Vagina (tissue), 2 donors: ENCODE measurements around the gene MCF2L. TPM values are rescaled to one million over a fixed set of nuclear protein-coding genes. Genes with fewer than 3 reads are reported as not detected.
A peak's percentile ranks its signal among the peaks of the same experiment; 100 is the strongest.

Source experiments
- DNase-seq, 2 donors: peaks; one replicate each; pipeline ENCODE4 v3.0.0-alpha.2; 2017; ENCODE audit errors: extremely low spot score in 2 of 2
- H3K27ac ChIP-seq: fragments of 200-600 bp; sonication (generic); one replicate; pipeline ENCODE4 v1.5.1; 2019
- H3K27me3 ChIP-seq: fragments of 200-600 bp; sonication (generic); one replicate; pipeline ENCODE4 v1.5.1; 2019
- H3K36me3 ChIP-seq, 2 donors: fragments of 200-600 bp; sonication (generic); one replicate each; pipeline ENCODE4 v1.5.1; 2017 to 2019
- H3K4me1 ChIP-seq: fragments of 200-600 bp; sonication (generic); one replicate; pipeline ENCODE4 v1.5.1; 2019
- H3K4me3 ChIP-seq, 2 donors: fragments of 200-600 bp; sonication (generic); 1 replicate in 1 of 2; 2 replicates in 1 of 2; pipeline ENCODE4 v1.5.1; 2016 to 2019
- H3K9me3 ChIP-seq: fragments of 200-600 bp; sonication (generic); one replicate; pipeline ENCODE4 v1.5.1; 2019
- POLR2A ChIP-seq, 2 donors: fragments of 450-650 bp; IDR thresholded peaks; one replicate each; pipeline ENCODE4 v1.6.1; 2017; ENCODE audit warnings: antibody characterized with exemption in 2 of 2, mild to moderate bottlenecking in 2 of 2, moderate library complexity in 2 of 2
- POLR2AphosphoS5 ChIP-seq, 2 donors: sonication (generic); formaldehyde crosslinking; IDR thresholded peaks; one replicate each; pipeline ENCODE4 v1.9.0; 2017; ENCODE audit warnings: antibody characterized with exemption in 2 of 2, mild to moderate bottlenecking in 2 of 2, low read depth in 1 of 2; ENCODE audit not compliant: insufficient read depth in 1 of 2
- intact Hi-C: fragments of 100-400 bp; cut with DNase I; formaldehyde crosslinking; loops from one replicate; pipeline ENCODE4 v1.15.1; 2023
- total RNA-seq: library from RNA; depleted of rRNA; stranded (reverse); fragments of >200 nt; gene quantifications from one replicate; pipeline ENCODE4 v1.2.3, GENCODE V29; 2016
- TF ChIP-seq, protein P1 (sequence below), 3 experiments: fragments of 450-650 bp in 2 of 3; fragments of 200-600 bp in 1 of 3; sonication (generic) in 1 of 3; IDR thresholded peaks; one replicate each; pipeline ENCODE4 v1.5.1; 2017 to 2019; ENCODE audit warnings: antibody characterized with exemption in 3 of 3, mild to moderate bottlenecking in 2 of 3, moderate library complexity in 2 of 3

MCF2L gene
- total RNA-seq, 1 donor from 2014 or later: 45.4 TPM

DNA sequence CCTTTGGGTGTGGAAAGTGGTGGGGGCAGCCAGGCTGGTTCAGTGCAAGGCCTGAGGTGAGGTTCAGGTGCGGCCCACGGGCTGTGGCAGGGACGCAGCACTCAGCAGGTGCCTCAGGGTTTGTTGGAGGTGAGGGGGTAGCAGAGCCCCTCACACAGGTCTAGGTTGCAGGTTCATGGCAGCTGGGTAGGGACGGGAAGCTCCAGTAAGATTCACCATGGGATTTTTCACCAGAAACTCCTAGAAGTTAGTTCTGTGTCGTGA, 14.0 kb downstream of the MCF2L start:
- H3K27me3 ChIP-seq: no peaks in the 10 kb centered on the region
- intact Hi-C loops: no loop called here
- H3K4me1 ChIP-seq: peaks cover 6% of the 10 kb centered on the region
- no peak for DNase-seq
- no peaks in the 10 kb centered on the region for H3K36me3 ChIP-seq
- peak overlapping the region in 1 of 2 donors; percentile 38 for H3K4me3 ChIP-seq
- TF ChIP-seq POLR2AphosphoS5 (IDR thresholded peaks at IDR 0.05; ENCODE audit: insufficient read depth in 1 of 2, low read depth in 1 of 2) (no peak), POLR2A (IDR thresholded peaks at IDR 0.05) (no peak)
- H3K27ac ChIP-seq: no peak overlapping the region
- no peaks in the 10 kb centered on the region for H3K9me3 ChIP-seq

DNA sequence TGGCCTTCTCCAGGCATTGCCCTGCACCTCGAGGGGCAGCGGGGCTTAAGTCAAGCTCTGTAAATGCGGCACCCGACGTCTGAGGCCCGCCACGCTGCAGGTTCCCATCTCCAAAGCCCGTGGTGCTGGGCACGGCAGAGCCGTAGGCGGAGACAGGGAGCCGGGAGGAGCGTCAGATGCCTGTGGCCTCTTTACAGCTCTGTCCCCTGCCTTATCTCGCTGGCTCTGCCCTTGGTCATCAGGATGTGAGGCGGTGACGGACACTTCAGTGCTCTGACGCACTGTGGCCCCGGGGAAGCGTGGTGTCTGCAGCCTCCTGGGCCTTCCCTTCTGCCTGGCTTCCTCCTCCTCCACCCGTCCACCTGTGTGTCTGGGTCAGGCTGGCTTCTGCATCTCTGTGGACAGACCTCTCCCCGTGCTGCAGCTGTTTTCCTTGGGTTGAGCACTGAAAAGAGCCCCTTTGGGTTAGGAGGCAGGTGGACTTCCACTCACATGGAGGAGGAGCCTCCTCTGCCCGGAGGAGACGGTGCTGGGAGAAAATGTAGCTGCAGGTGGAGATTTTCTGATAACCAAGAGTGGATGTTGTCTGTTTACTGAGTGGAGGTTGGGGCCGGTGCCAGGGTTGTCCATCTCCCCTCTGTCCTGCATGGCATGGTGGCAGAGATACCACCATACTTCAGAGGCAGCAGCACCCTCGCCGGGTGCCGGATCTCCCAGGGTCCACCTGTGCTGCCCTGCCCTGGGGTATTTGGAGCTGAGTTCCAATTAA, 14.6 kb downstream of the MCF2L start:
- DNase-seq: no peak
- Histone ChIP-seq H3K36me3 (no peaks in the 10 kb centered on the region), H3K27me3 (no peaks in the 10 kb centered on the region), H3K4me3 (peak overlapping the region in 1 of 2 donors; percentile 6), H3K4me1 (peaks cover 6% of the 10 kb centered on the region), H3K9me3 (no peaks in the 10 kb centered on the region), H3K27ac (no peak overlapping the region)
- intact Hi-C loops: no loop called here
- TF ChIP-seq POLR2A (IDR thresholded peaks at IDR 0.05): no peak
- TF ChIP-seq, protein P1, sequence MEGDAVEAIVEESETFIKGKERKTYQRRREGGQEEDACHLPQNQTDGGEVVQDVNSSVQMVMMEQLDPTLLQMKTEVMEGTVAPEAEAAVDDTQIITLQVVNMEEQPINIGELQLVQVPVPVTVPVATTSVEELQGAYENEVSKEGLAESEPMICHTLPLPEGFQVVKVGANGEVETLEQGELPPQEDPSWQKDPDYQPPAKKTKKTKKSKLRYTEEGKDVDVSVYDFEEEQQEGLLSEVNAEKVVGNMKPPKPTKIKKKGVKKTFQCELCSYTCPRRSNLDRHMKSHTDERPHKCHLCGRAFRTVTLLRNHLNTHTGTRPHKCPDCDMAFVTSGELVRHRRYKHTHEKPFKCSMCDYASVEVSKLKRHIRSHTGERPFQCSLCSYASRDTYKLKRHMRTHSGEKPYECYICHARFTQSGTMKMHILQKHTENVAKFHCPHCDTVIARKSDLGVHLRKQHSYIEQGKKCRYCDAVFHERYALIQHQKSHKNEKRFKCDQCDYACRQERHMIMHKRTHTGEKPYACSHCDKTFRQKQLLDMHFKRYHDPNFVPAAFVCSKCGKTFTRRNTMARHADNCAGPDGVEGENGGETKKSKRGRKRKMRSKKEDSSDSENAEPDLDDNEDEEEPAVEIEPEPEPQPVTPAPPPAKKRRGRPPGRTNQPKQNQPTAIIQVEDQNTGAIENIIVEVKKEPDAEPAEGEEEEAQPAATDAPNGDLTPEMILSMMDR (IDR thresholded peaks at IDR 0.05): no peak
- TF ChIP-seq POLR2AphosphoS5 (IDR thresholded peaks at IDR 0.05; ENCODE audit: insufficient read depth in 1 of 2, low read depth in 1 of 2): no peak

DNA sequence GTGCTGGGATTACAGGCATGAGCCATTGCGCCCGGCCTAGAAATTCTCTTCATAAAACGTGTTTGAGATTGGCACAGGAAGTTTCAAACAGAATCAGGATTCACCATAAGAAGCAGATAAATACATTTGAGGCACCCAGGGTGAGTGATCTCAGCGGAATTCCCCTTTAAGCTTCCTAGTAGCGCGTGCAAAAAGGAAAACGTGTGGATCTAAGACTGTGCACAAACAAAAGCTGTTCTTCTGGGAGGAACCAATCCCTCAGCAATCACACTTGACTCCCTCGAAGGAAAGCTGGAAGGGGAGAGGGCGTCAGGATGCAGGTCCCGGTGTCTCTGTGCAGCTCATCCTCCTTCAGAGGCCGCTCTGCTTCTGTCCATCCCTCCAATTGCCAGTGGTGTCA, 15.5 kb downstream of the MCF2L start:
- Histone ChIP-seq H3K9me3 (no peaks in the 10 kb centered on the region), H3K4me1 (peaks cover 6% of the 10 kb centered on the region), H3K27me3 (no peaks in the 10 kb centered on the region), H3K4me3 (peak overlapping the region; percentile 2 to 33), H3K27ac (no peak overlapping the region), H3K36me3 (no peaks in the 10 kb centered on the region)
- no peak for DNase-seq
- intact Hi-C loops: no loop called here
- TF ChIP-seq POLR2A (IDR thresholded peaks at IDR 0.05): no peak
- TF ChIP-seq, protein P1 (IDR thresholded peaks at IDR 0.05): no peak
- TF ChIP-seq POLR2AphosphoS5 (IDR thresholded peaks at IDR 0.05; ENCODE audit: insufficient read depth in 1 of 2, low read depth in 1 of 2): no peak

DNA sequence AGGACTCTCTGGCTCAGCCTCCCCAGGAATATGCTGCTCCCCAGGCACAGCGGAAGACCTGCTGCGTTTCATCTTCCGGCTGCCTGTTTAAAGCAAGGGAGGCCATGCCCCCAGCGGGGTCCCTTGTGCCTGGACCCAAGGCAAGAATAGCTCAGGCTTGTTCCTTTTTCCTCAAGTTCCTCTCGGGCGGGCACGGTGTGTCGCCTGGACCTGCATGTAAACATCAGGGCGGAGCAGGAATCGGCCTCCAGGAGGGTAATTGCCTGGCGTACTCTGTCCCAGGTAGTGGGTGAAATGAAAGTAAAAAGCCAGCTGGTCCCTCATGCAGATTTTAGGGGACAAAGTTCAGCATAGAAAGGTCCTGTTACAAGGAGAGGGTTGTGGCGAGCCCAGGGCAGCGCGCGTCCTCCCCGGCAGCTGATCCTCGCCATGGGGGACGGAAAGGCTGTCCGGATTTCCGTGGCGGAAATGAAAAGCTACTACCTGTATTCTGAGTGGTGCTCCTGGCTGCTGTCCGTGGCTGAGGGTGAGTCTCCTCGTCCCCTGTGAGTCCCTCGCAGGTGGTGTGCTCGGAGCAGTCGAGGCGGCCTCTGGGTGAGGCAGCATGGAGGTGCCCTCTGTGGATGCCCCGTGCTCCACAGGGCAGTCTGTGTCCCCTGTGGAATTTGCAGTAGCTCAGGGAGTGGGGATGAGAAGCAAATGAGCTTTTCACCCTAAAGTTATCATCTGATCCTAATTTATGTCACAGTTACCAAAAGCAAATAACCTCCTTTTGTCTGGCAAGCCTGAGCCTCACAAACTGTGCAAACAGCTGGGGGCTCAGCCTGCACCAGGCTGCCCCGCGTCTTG, 16.2 kb downstream of the MCF2L start:
- H3K9me3 ChIP-seq: no peaks in the 10 kb centered on the region
- peaks cover 6% of the 10 kb centered on the region for H3K4me1 ChIP-seq
- DNase-seq: no peak
- intact Hi-C loops: no loop called here
- TF ChIP-seq POLR2A (IDR thresholded peaks at IDR 0.05) (no peak), POLR2AphosphoS5 (IDR thresholded peaks at IDR 0.05; ENCODE audit: insufficient read depth in 1 of 2, low read depth in 1 of 2) (no peak)
- TF ChIP-seq, protein P1 (IDR thresholded peaks at IDR 0.05): no peak
- H3K27me3 ChIP-seq: no peaks in the 10 kb centered on the region
- no peaks in the 10 kb centered on the region for H3K36me3 ChIP-seq
- no peak overlapping the region for H3K27ac ChIP-seq
- H3K4me3 ChIP-seq: peak overlapping the region; percentile 2 to 33

DNA sequence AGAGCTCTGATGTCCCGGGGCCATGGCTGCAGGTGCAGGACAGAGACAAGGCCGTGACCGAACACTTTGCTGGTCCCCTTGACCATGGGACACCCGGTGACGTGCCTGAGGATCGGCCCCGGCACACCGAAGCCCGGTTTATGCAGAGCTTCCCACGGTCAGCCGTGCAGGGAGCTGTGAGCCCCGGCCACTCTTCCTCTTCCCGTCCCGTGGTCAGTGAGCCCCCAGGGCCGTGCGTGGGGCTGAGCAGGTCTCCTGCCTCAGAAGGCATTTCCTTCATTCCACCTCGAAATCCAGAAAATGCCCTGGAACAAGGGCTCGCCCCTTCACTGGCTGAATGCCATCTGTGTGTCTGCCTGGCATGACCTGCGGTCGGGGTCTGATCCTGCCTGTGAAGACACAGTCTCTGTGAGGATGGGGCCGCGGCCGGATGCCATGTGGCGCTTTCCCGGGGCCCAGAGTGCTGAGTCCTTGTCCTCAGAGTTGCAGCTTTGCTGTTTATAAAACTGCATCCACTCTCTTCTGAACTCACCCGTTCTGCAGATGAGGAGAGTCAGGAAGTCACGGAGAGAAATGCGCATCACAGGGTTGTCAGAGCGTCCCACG, 16.9 kb downstream of the MCF2L start:
- Histone ChIP-seq H3K4me1 (peaks cover 6% of the 10 kb centered on the region), H3K27ac (no peak overlapping the region), H3K36me3 (no peaks in the 10 kb centered on the region), H3K9me3 (no peaks in the 10 kb centered on the region), H3K4me3 (no peak overlapping the region), H3K27me3 (no peaks in the 10 kb centered on the region)
- TF ChIP-seq POLR2A (IDR thresholded peaks at IDR 0.05) (no peak), POLR2AphosphoS5 (IDR thresholded peaks at IDR 0.05; ENCODE audit: insufficient read depth in 1 of 2, low read depth in 1 of 2) (no peak)
- TF ChIP-seq, protein P1 (IDR thresholded peaks at IDR 0.05): no peak
- DNase-seq: no peak
- intact Hi-C loops: no loop called here
